ENCODE results near the gene SUN1.

Gene SUN1

GRCh38 chr7:849145-849544 lies 16.9 kb downstream of the SUN1 start:
- no peak for DNase-seq (ENCODE audit: extremely low read depth, low read depth)
- TF ChIP-seq CTCF (IDR thresholded peaks at IDR 0.05; ENCODE audit: low read depth, low read length, missing control alignments): no peak
- no peak overlapping the region for H3K4me3 ChIP-seq (replicated peaks; ENCODE audit: low read depth, low read length)

GRCh38 chr7:849781-850180 lies 17.5 kb downstream of the SUN1 start:
- TF ChIP-seq CTCF (IDR thresholded peaks at IDR 0.05; ENCODE audit: low read depth, low read length, missing control alignments): no peak
- H3K4me3 ChIP-seq (replicated peaks; ENCODE audit: low read depth, low read length): no peak overlapping the region
- DNase-seq (ENCODE audit: extremely low read depth, low read depth): no peak

- DNase-seq (ENCODE audit: extremely low read depth, low read depth): no peak
- TF ChIP-seq CTCF (IDR thresholded peaks at IDR 0.05; ENCODE audit: low read depth, low read length, missing control alignments): no peak
- H3K4me3 ChIP-seq (replicated peaks; ENCODE audit: low read depth, low read length): no peak overlapping the region
Observed at GRCh38 chr7:851204-851603, 18.9 kb downstream of the SUN1 start.

GRCh38 chr7:853366-854117 lies 21.3 kb downstream of the SUN1 start:
- DNase-seq (ENCODE audit: extremely low read depth, low read depth): no peak
- no peak overlapping the region for H3K4me3 ChIP-seq (replicated peaks; ENCODE audit: low read depth, low read length)
- TF ChIP-seq CTCF (IDR thresholded peaks at IDR 0.05; ENCODE audit: low read depth, low read length, missing control alignments): no peak

GRCh38 chr7:854118-854775 lies 22.0 kb downstream of the SUN1 start:
- H3K4me3 ChIP-seq (replicated peaks; ENCODE audit: low read depth, low read length): no peak overlapping the region
- no peak for DNase-seq (ENCODE audit: extremely low read depth, low read depth)
- TF ChIP-seq CTCF (IDR thresholded peaks at IDR 0.05; ENCODE audit: low read depth, low read length, missing control alignments): no peak

- TF ChIP-seq CTCF (IDR thresholded peaks at IDR 0.05; ENCODE audit: low read depth, low read length, missing control alignments): no peak
- no peak overlapping the region for H3K4me3 ChIP-seq (replicated peaks; ENCODE audit: low read depth, low read length)
- DNase-seq (ENCODE audit: extremely low read depth, low read depth): no peak
Observed at GRCh38 chr7:855686-856369, 23.6 kb downstream of the SUN1 start.

Data from HFF-Myc (cell line).